H1 (cell line): ENCODE measurements around the gene SAPCD1. TPM values are rescaled to one million over a fixed set of nuclear protein-coding genes. Genes with fewer than 3 reads are reported as not detected.

Experiments
- PHF8 ChIP-seq: fragments of 200-600 bp; sonication (generic); conservative IDR thresholded peaks from 2 replicates; pipeline ENCODE4 v1.7.1; 2012; ENCODE audit warnings: low read depth, mild to moderate bottlenecking, inconsistent platforms, low read length, moderate library complexity
- USF2 ChIP-seq: IDR thresholded peaks from 2 replicates; pipeline ENCODE4 v1.6.1; 2011; ENCODE audit warnings: low read length, improper control_type of control experiment
- polyA plus RNA-seq, 7 experiments: library from polyadenylated mRNA; depleted of rRNA in 3 of 7; stranded (reverse) in 5 of 7; unstranded in 2 of 7; fragments of >200 nt in 5 of 7; fragments of 200-250 nt in 2 of 7; gene quantifications; 1 replicate in 5 of 7; 2 replicates in 1 of 7; 4 replicates in 1 of 7; pipeline versions ENCODE4 v1.2.1 to v1.2.3, GENCODE V29; 2011 to 2013; ENCODE audit warnings: missing spikeins in 2 of 7, mixed read lengths in 2 of 7
- total RNA-seq: library from RNA; stranded (reverse); fragmentation: NEBNext Ultra II Directional; extraction: Animal tissue kit (Norgen Biotek cat#: 25700); gene quantifications from 2 replicates; pipeline ENCODE4 v1.2.1, GENCODE V29; 2021

SAPCD1 gene
- total and polyA plus RNA-seq, 2 of the 8 experiments (the other 6 are each of a cell fraction or from before 2014, with no cell fraction given): 3.1 to 5.9 TPM

- no peak for TF ChIP-seq USF2
- TF ChIP-seq PHF8: no peak
Observed at GRCh38 chr6:31778999-31779885, 16.8 kb downstream of the SAPCD1 start (continued).
